ENCODE results near the gene AOAH. TPM values are rescaled to one million over a fixed set of nuclear protein-coding genes. Genes with fewer than 3 reads are reported as not detected.

Gene AOAH
- total RNA-seq, 6 experiments from 2014 or later = not detected

DNA sequence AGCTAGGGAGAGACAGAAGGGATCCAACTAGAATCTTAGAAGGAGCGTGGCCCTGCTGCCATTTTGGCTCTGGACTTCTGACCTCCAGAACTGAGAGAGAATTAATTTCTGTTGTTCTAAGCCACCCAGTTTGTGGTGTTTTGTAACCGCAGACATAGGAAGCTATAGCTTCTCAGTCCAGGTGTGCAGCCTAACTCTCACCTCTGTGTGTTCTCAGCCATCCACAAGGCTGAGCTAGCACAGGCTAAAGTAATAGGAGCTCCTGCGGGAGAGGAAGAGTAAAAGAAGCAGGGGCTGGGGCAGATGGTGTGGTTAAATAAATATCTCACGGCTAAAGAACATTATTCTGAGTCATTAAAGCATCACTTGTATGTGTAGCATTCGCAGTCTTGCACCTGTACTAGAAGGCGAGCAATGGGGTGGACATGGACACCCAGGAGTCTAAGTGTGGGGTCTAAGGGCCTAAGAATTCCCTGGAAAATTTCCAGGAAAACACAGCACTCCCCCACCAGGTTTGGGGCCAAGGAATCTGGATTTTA lies 94.1 kb downstream of the AOAH start:
- no peak for DNase-seq
- H3K9me3 Mint-ChIP-seq = no peaks in the 10 kb centered on the region
- no peaks in the 10 kb centered on the region for H3K36me3 Mint-ChIP-seq (ENCODE audit: low read depth)
- H3K4me3 Mint-ChIP-seq = no peak overlapping the region
- H3K27ac Mint-ChIP-seq = no peak overlapping the region
- H3K4me1 Mint-ChIP-seq (ENCODE audit: low read depth) = no peaks in the 10 kb centered on the region
- H3K27me3 Mint-ChIP-seq (ENCODE audit: insufficient read depth) = peaks cover 9% of the 10 kb centered on the region
- TF ChIP-seq, protein P1, sequence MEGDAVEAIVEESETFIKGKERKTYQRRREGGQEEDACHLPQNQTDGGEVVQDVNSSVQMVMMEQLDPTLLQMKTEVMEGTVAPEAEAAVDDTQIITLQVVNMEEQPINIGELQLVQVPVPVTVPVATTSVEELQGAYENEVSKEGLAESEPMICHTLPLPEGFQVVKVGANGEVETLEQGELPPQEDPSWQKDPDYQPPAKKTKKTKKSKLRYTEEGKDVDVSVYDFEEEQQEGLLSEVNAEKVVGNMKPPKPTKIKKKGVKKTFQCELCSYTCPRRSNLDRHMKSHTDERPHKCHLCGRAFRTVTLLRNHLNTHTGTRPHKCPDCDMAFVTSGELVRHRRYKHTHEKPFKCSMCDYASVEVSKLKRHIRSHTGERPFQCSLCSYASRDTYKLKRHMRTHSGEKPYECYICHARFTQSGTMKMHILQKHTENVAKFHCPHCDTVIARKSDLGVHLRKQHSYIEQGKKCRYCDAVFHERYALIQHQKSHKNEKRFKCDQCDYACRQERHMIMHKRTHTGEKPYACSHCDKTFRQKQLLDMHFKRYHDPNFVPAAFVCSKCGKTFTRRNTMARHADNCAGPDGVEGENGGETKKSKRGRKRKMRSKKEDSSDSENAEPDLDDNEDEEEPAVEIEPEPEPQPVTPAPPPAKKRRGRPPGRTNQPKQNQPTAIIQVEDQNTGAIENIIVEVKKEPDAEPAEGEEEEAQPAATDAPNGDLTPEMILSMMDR (IDR thresholded peaks at IDR 0.05) = no peak

DNA sequence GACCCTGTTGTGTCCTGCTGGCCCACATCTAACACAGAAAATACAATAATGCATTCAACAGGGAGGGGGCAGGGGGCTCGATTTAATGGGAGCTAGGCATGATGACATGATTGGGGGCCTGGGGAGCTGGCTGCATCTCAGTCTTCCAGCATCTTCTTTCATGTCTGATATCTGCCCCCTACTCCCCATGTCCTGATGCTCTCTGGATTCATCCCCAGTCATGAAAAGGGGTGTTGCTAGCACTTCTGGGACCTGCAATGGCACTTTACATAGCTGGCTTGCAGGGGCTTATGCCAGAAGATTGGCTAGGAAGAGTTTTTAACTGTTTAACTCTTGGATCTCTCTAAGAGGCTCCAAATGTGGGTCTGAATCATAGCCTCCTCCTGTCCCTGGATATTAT lies 94.9 kb downstream of the AOAH start:
- H3K36me3 Mint-ChIP-seq (ENCODE audit: low read depth) = no peaks in the 10 kb centered on the region

GRCh38 chr7:36627836-36628235 lies 96.5 kb downstream of the AOAH start:
- no peak overlapping the region for H3K27ac Mint-ChIP-seq
- no peaks in the 10 kb centered on the region for H3K36me3 Mint-ChIP-seq (ENCODE audit: low read depth)
- no peaks in the 10 kb centered on the region for H3K4me1 Mint-ChIP-seq (ENCODE audit: low read depth)
- TF ChIP-seq, protein P1 (IDR thresholded peaks at IDR 0.05) = no peak
- no peak for DNase-seq
- H3K27me3 Mint-ChIP-seq (ENCODE audit: insufficient read depth) = peaks cover 10% of the 10 kb centered on the region
- no peak overlapping the region for H3K4me3 Mint-ChIP-seq
- H3K9me3 Mint-ChIP-seq = no peaks in the 10 kb centered on the region

More for the DNA sequence above, 94.9 kb downstream of the AOAH start:
- TF ChIP-seq, protein P1 (IDR thresholded peaks at IDR 0.05) = no peak
- Mint-ChIP-seq H3K9me3 (no peaks in the 10 kb centered on the region), H3K27me3 (ENCODE audit: insufficient read depth) (peaks cover 12% of the 10 kb centered on the region), H3K4me3 (no peak overlapping the region), H3K27ac (no peak overlapping the region), H3K4me1 (ENCODE audit: low read depth) (no peaks in the 10 kb centered on the region)
- no peak for DNase-seq

DNA sequence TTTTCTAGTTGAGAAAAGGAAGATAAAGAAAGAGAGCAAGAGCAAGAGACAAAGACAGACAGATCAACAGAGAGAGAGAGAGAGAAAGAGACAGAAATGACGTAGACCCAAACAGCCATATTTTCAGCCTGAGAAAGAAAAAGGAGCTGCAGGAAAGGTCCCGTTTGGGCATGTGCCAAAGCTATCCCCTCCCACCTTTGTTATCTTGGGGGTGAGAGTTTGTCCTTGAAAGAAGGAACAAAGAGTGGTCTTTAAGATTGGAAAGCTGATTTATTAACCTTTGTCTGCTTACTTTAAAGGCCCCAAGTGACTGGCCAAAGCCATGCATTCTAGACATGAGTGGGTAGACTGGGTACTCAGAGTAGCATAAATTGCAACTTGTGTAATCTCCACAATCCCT lies 98.2 kb downstream of the AOAH start:
- Mint-ChIP-seq H3K9me3 (no peaks in the 10 kb centered on the region), H3K27me3 (ENCODE audit: insufficient read depth) (peaks cover 10% of the 10 kb centered on the region), H3K27ac (no peak overlapping the region), H3K4me1 (ENCODE audit: low read depth) (no peaks in the 10 kb centered on the region), H3K4me3 (no peak overlapping the region), H3K36me3 (ENCODE audit: low read depth) (no peaks in the 10 kb centered on the region)
- TF ChIP-seq, protein P1 (IDR thresholded peaks at IDR 0.05) = no peak
- DNase-seq = no peak

- H3K9me3 Mint-ChIP-seq = no peaks in the 10 kb centered on the region
- peaks cover 10% of the 10 kb centered on the region for H3K27me3 Mint-ChIP-seq (ENCODE audit: insufficient read depth)
Observed at GRCh38 chr7:36625247-36625646, 99.0 kb downstream of the AOAH start.

More at GRCh38 chr7:36625247-36625646, 99.0 kb downstream of the AOAH start:
- Mint-ChIP-seq H3K36me3 (ENCODE audit: low read depth) (no peaks in the 10 kb centered on the region), H3K4me1 (ENCODE audit: low read depth) (no peaks in the 10 kb centered on the region), H3K27ac (no peak overlapping the region), H3K4me3 (no peak overlapping the region)
- TF ChIP-seq, protein P1 (IDR thresholded peaks at IDR 0.05) = no peak
- DNase-seq = no peak

All from HFFc6 (cell line).